Stimulated activated CD8-positive, alpha-beta memory T cell treated with anti-CD3 and anti-CD28 coated beads, Interleukin-15, amount 100 ng/mL, for 24 hours (primary cell): ENCODE results near the gene ZNF248.
"Not testable (repeated sequence)": the region's sequence is repeated elsewhere in the genome, so short reads cannot be mapped to it uniquely, and the experiment has no call there.

Experiments
- DNase-seq: peaks from one replicate; pipeline ENCODE4 v3.0.0-alpha.2; 2020; ENCODE audit warnings: low read depth

ZNF248 gene

GRCh38 chr10:37739181-37739580, 118.2 kb downstream of the ZNF248 start:
- no peak for DNase-seq

- DNase-seq, result not testable (repeated sequence)
Observed at GRCh38 chr10:37738241-37738640, 119.2 kb downstream of the ZNF248 start.

GRCh38 chr10:37737336-37737735, 120.1 kb downstream of the ZNF248 start:
- no peak for DNase-seq

GRCh38 chr10:37736120-37736519, 121.3 kb downstream of the ZNF248 start:
- no peak for DNase-seq

GRCh38 chr10:37734971-37735370, 122.4 kb downstream of the ZNF248 start:
- no peak for DNase-seq
